NCI-H128 (cell line): ENCODE measurements around the gene MACROD2.

Experiments
- DNase-seq: peaks from one replicate; lab custom pipeline; 2025; ENCODE audit not compliant: unreplicated experiment; lab: John Stamatoyannopoulos, UW

The MACROD2 gene

GRCh38 chr20:16051968-16052367 lies 2056.7 kb downstream of the MACROD2 start:
- DNase-seq, result no peak

- no peak for DNase-seq
These were observed 2057.1 kb downstream of the MACROD2 start for GRCh38 chr20:16052456-16052855.

- no peak for DNase-seq
These were observed 2059.7 kb downstream of the MACROD2 start for GRCh38 chr20:16054985-16055384.

- no peak for DNase-seq
These were observed 2062.3 kb downstream of the MACROD2 start for GRCh38 chr20:16057651-16058050.

GRCh38 chr20:16058268-16058667 lies 2063.0 kb downstream of the MACROD2 start:
- no peak for DNase-seq

GRCh38 chr20:16059841-16060240 lies 2064.5 kb downstream of the MACROD2 start:
- DNase-seq, result no peak

- no peak for DNase-seq
These were observed 2066.0 kb downstream of the MACROD2 start for GRCh38 chr20:16061351-16061750.

GRCh38 chr20:16062661-16063581 lies 2067.6 kb downstream of the MACROD2 start:
- no peak for DNase-seq

- DNase-seq, result no peak
These were observed 2068.6 kb downstream of the MACROD2 start for GRCh38 chr20:16063881-16064280.

GRCh38 chr20:16064989-16065707 lies 2069.8 kb downstream of the MACROD2 start:
- no peak for DNase-seq

- no peak for DNase-seq
These were observed 2071.3 kb downstream of the MACROD2 start for GRCh38 chr20:16066571-16066970.

- no peak for DNase-seq
These were observed 2074.2 kb downstream of the MACROD2 start for GRCh38 chr20:16069389-16070010.

GRCh38 chr20:16072220-16072619 lies 2076.9 kb downstream of the MACROD2 start:
- DNase-seq, result no peak

GRCh38 chr20:16078172-16078898 lies 2083.0 kb downstream of the MACROD2 start:
- no peak for DNase-seq

GRCh38 chr20:16081421-16081820 lies 2086.1 kb downstream of the MACROD2 start:
- no peak for DNase-seq

- no peak for DNase-seq
These were observed 2086.8 kb downstream of the MACROD2 start for GRCh38 chr20:16082051-16082550.

- no peak for DNase-seq
These were observed 2088.4 kb downstream of the MACROD2 start for GRCh38 chr20:16083639-16084280.

GRCh38 chr20:16095226-16095625 lies 2099.9 kb downstream of the MACROD2 start:
- DNase-seq, result no peak

GRCh38 chr20:16096756-16097326 lies 2101.5 kb downstream of the MACROD2 start:
- DNase-seq, result no peak

- no peak for DNase-seq
These were observed 2102.5 kb downstream of the MACROD2 start for GRCh38 chr20:16097788-16098187.
